Neutrophil (primary cell): ENCODE measurements around the gene DKC1.

ENCODE experiments used
- H3K27ac ChIP-seq: fragments of 200-600 bp; sonication (generic); 2 replicates; pipeline ENCODE4 v1.5.1; 2016; ENCODE audit warnings: mild to moderate bottlenecking, moderate library complexity
- H3K27me3 ChIP-seq: fragments of 200-600 bp; sonication (generic); 2 replicates; pipeline ENCODE4 v1.6.0; 2016; ENCODE audit warnings: mild to moderate bottlenecking
- H3K36me3 ChIP-seq: fragments of 200-600 bp; sonication (generic); 2 replicates; pipeline ENCODE4 v1.5.1; 2017
- H3K4me1 ChIP-seq, 2 experiments: fragments of 200-600 bp in 1 of 2; sonication (generic) in 1 of 2; 1 replicate in 1 of 2; 2 replicates in 1 of 2; pipeline versions ENCODE4 v1.5.1 to v1.6.1; 2013 to 2016; ENCODE audit warnings: low read depth in 1 of 2, low read length in 1 of 2, mild to moderate bottlenecking in 1 of 2, moderate library complexity in 1 of 2; ENCODE audit not compliant: control insufficient read depth in 1 of 2, insufficient read depth in 1 of 2
- H3K4me3 ChIP-seq, 2 experiments: fragments of 200-600 bp in 1 of 2; sonication (generic) in 1 of 2; 1 replicate in 1 of 2; 2 replicates in 1 of 2; pipeline ENCODE4 v1.5.1; 2013 to 2016; ENCODE audit warnings: low read depth in 1 of 2, low read length in 1 of 2, mild to moderate bottlenecking in 1 of 2, moderate library complexity in 1 of 2
- H3K9me3 ChIP-seq: fragments of 200-600 bp; sonication (generic); 2 replicates; pipeline ENCODE4 v1.5.1; 2016
- TF ChIP-seq, protein P1 (sequence below): fragments of 200-600 bp; sonication (generic); IDR thresholded peaks from 2 replicates; pipeline ENCODE4 v1.5.1; 2016; ENCODE audit warnings: antibody characterized with exemption

DKC1 gene

DNA sequence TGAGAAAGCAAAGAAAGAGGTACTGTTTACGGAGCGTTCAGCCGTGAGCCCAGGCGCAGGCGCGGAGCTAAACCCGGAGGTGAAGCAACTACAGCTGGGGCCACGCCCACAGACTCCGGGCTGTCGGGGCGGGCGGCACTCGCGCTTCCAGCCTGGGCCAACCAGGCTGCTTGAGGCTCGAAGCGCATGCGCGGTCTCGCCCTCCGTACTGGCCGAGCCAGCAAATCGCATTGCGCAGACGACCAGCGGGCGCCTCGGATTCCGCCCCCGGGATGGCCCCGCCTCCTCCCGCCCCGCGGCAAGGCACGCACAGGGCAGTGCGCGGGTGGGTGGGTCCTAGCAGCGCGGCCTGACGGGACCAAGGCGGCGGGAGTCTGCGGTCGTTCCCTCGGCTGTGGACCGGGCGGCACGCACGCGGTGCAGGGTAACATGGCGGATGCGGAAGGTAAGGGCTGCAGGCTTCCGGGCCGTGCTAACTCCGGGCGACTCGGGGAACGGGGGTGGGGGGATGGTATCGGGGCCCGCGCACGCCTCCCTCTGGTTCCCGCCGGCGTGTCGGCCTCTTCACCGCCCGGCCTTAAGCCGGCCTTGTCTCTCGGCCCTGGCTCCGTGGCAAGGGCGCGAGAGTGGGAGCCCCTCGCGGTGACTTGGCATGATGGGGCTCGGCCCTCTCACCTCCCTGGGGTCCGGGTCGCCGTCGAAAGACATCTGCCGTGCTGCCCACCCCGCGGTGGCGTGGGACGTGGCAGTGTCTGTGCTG lies at the start of gene DKC1:
TSS of gene DKC1 (plus strand) at position 328 of the 760 bp plus-strand sequence. CDS start at position 430, 102 bp downstream.
- TF ChIP-seq, protein P1, sequence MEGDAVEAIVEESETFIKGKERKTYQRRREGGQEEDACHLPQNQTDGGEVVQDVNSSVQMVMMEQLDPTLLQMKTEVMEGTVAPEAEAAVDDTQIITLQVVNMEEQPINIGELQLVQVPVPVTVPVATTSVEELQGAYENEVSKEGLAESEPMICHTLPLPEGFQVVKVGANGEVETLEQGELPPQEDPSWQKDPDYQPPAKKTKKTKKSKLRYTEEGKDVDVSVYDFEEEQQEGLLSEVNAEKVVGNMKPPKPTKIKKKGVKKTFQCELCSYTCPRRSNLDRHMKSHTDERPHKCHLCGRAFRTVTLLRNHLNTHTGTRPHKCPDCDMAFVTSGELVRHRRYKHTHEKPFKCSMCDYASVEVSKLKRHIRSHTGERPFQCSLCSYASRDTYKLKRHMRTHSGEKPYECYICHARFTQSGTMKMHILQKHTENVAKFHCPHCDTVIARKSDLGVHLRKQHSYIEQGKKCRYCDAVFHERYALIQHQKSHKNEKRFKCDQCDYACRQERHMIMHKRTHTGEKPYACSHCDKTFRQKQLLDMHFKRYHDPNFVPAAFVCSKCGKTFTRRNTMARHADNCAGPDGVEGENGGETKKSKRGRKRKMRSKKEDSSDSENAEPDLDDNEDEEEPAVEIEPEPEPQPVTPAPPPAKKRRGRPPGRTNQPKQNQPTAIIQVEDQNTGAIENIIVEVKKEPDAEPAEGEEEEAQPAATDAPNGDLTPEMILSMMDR: no peak
- Histone ChIP-seq H3K27me3 (no peaks in the 10 kb centered on the region), H3K9me3 (no peaks in the 10 kb centered on the region), H3K4me1 (peaks cover 15 to 17% of the 10 kb centered on the region in 2 experiments), H3K27ac (peak within 1 kb of the TSS; percentile 89), H3K36me3 (peaks cover 13% of the 10 kb centered on the region), H3K4me3 (peak within 1 kb of the TSS; percentile 69 to 73)

DNA sequence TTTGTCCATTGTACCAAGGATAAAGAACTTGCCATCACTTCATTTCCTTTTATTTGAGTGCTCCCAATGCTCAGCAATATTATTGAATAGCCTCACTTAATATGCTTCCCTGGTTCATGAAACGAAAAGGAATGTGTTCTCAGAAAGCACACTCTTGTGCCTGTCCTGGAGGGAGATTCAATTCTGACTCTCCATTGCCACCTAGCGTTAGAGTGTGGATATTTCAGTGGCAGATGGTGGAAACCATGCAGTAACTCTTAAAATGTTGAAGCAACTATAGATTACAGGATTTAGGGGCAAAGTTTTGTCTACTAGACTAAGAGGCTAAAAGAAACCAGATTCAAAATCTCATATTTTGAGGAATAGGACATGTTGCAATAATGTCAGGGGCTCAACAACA lies 47.7 kb upstream of the DKC1 start:
- peak overlapping the region; percentile 8 for H3K27ac ChIP-seq
- H3K9me3 ChIP-seq: no peaks in the 10 kb centered on the region
- H3K4me3 ChIP-seq: no peak overlapping the region
- no peaks in the 10 kb centered on the region for H3K27me3 ChIP-seq
- peaks cover 20% of the 10 kb centered on the region for H3K36me3 ChIP-seq
- TF ChIP-seq, protein P1: peak; percentile 75
- H3K4me1 ChIP-seq: peaks cover 49 to 50% of the 10 kb centered on the region in 2 experiments

DNA sequence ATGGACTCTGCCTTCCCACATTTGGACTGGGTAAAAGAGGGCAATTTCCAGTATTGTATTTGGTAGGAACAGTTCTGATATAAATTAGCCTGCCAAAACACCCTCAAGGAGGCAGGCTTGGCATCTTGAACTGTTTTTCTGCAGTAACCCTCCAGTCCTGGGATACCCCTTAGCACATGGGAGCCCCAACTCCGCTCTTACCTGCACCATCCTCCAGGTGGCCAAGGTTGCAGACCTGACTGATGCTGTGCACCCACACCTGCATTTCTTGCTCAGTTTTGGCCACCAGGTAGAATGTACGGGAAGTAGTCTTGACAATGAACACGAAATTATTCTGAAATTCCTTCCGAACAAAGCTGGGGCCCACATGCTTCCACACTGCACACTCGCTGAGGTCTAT lies 46.8 kb upstream of the DKC1 start:
- Histone ChIP-seq H3K4me1 (peaks cover 55 to 58% of the 10 kb centered on the region in 2 experiments), H3K27me3 (no peaks in the 10 kb centered on the region), H3K4me3 (no peak overlapping the region), H3K27ac (peak overlapping the region; percentile 27), H3K9me3 (no peaks in the 10 kb centered on the region), H3K36me3 (peaks cover 20% of the 10 kb centered on the region)
- TF ChIP-seq, protein P1: no peak

DNA sequence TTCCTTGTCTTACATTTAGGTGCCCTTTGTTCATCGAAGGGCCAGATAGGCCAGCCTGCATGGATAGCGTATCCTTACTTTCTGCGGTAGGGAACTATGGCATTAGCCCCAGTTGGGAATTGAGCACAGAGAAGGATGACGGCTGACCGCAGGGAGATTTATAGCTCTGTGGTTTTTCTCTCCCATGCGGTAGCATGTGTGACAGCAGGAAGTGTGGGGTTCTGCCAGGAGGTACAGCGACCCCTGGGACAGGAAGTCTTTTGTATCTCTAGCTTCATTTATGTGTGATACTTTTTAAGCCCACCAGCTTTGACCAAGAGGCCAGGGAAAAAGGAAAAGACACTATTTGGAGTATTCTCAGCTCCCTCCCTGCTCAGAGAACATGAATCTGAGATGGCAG lies 44.8 kb upstream of the DKC1 start:
- H3K4me1 ChIP-seq: peaks cover 58 to 66% of the 10 kb centered on the region in 2 experiments
- peak overlapping the region; percentile 88 for H3K27ac ChIP-seq
- H3K9me3 ChIP-seq: no peaks in the 10 kb centered on the region
- H3K36me3 ChIP-seq: peaks cover 4% of the 10 kb centered on the region
- H3K4me3 ChIP-seq: peak overlapping the region; percentile 32 to 52
- TF ChIP-seq, protein P1: no peak
- no peaks in the 10 kb centered on the region for H3K27me3 ChIP-seq

- Histone ChIP-seq H3K27me3 (no peaks in the 10 kb centered on the region), H3K27ac (peak overlapping the region; percentile 88), H3K36me3 (no peaks in the 10 kb centered on the region), H3K9me3 (no peaks in the 10 kb centered on the region), H3K4me1 (peaks cover 66 to 74% of the 10 kb centered on the region in 2 experiments), H3K4me3 (peak overlapping the region; percentile 32 to 52)
- TF ChIP-seq, protein P1: no peak
Measured at GRCh38 chrX:154718616-154719015, 44.0 kb upstream of the DKC1 start.
